Adrenal gland (tissue), 12 donors: ENCODE results near the gene SV2A. TPM values are rescaled to one million over a fixed set of nuclear protein-coding genes. Genes with fewer than 3 reads are reported as not detected.

Experiments
- polyA plus RNA-seq, 3 donors: library from polyadenylated mRNA; stranded (reverse); fragments of 200-250 nt in 2 of 3; fragments of 350-450 nt in 1 of 3; fragmentation: Illumina TruSeq in 1 of 3; extraction: RNeasy Lipid Tissue Mini Kit (QIAGEN cat#74804) in 1 of 3; gene quantifications; one replicate each; pipeline ENCODE4 v1.2.3, GENCODE V29; 2013 to 2014
- total RNA-seq, 9 donors: library from RNA; depleted of rRNA in 4 of 9; stranded (reverse); fragments of >200 nt in 4 of 9; fragments of 120-200 nt in 1 of 9; fragmentation: NEBNext Ultra II Directional in 1 of 9; extraction: Animal tissue kit (Norgen Biotek cat#: 25700) in 1 of 9; gene quantifications; one replicate each; pipeline versions ENCODE4 v1.1.0 to v1.2.4, GENCODE V29; 2013 to 2023
- donor health status: healthy with polysubstance abuse.
- donor health status: Bipolar disorder and iron deficiency.
- donor health status: DM: yes; HTN: yes; CAD: no.
- donor health status: DM: no; HTN: no; CAD: no.
- donor health status: DM: no; HTN: no; CAD: no.
- donor health status: DM: yes; HTN: yes; CAD: no.

Gene SV2A
- total and polyA plus RNA-seq, 12 donors, result 2.8 to 31.8 (median 10.6) TPM

Other genes with a start within 250 kb of the SV2A start
- gene FCGR1A, start 135.2 kb downstream of the SV2A start, total RNA-seq, result 10 to 100 TPM in 7 of 9 donors, 1 to 10 TPM in 2; 2.3 to 38.0 (median 20.2) TPM
- gene FCGR1A, start 135.2 kb downstream of the SV2A start, polyA plus RNA-seq, result 10 to 100 TPM; 10.6 to 64.2 (median 63.5) TPM
- 10 to 100 TPM; 12.3 to 63.8 (median 32.7) TPM for gene BOLA1, start 18.3 kb downstream of the SV2A start, total RNA-seq
- gene BOLA1, start 18.3 kb downstream of the SV2A start, polyA plus RNA-seq, result 10 to 100 TPM; 12.2 to 50.2 (median 41.0) TPM
- gene SF3B4, start 10.0 kb upstream of the SV2A start, total RNA-seq, result 10 to 100 TPM; 10.2 to 59.3 (median 27.6) TPM
- gene SF3B4, start 10.0 kb upstream of the SV2A start, polyA plus RNA-seq, result 10 to 100 TPM; 41.0 to 83.6 (median 57.5) TPM
- gene MTMR11, start 19.0 kb upstream of the SV2A start, total RNA-seq, result 10 to 100 TPM; 14.5 to 70.6 (median 40.2) TPM
- gene MTMR11, start 19.0 kb upstream of the SV2A start, polyA plus RNA-seq, result 10 to 100 TPM; 52.6 to 70.0 (median 60.2) TPM
- gene OTUD7B, start 92.9 kb upstream of the SV2A start, total RNA-seq, result 10 to 100 TPM; 14.4 to 45.7 (median 24.4) TPM
- gene OTUD7B, start 92.9 kb upstream of the SV2A start, polyA plus RNA-seq, result 10 to 100 TPM in 2 of 3 donors, 1 to 10 TPM in 1; 5.7 to 18.4 (median 10.2) TPM
- 10 to 100 TPM; 36.5 to 78.9 (median 54.2) TPM for gene VPS45, start 149.9 kb upstream of the SV2A start, total RNA-seq
- 10 to 100 TPM; 49.2 to 67.4 (median 59.2) TPM for gene VPS45, start 149.9 kb upstream of the SV2A start, polyA plus RNA-seq
- gene PLEKHO1, start 232.1 kb upstream of the SV2A start, total RNA-seq, result 100 to 1,000 TPM in 1 of 9 donors, 10 to 100 TPM in 8; 36.2 to 109 (median 77.9) TPM
- gene PLEKHO1, start 232.1 kb upstream of the SV2A start, polyA plus RNA-seq, result 100 to 1,000 TPM in 2 of 3 donors, 10 to 100 TPM in 1; 47.3 to 298 (median 227) TPM